GM10248 (cell line): ENCODE data around the gene CNMD.
A peak's percentile ranks its signal among the peaks of the same experiment; 100 is the strongest.

Experiments
- CTCF ChIA-PET: fragments of 300-600 bp; sonication (Branson Sonifier 250); formaldehyde crosslinking; extraction: SDS; loops from one replicate; lab custom pipeline; 2021; ENCODE audit warnings: antibody characterized with exemption; lab: Yijun Ruan, JAX
- POLR2A ChIA-PET: fragments of 350-650 bp; sonication (Branson Sonifier 250); formaldehyde crosslinking; extraction: SDS; loops from one replicate; lab custom pipeline; 2020; ENCODE audit warnings: antibody characterized with exemption; lab: Yijun Ruan, JAX
- DNase-seq: peaks from one replicate; pipeline ENCODE4 v3.0.0; 2012; ENCODE audit errors: extremely low spot score
- TF ChIP-seq, protein P1 (sequence below): IDR thresholded peaks from 2 replicates; pipeline ENCODE4 v1.5.1; 2012; ENCODE audit warnings: mild to moderate bottlenecking, low read depth; ENCODE audit errors: extremely low read depth, missing control alignments, control extremely low read depth

The CNMD gene

DNA sequence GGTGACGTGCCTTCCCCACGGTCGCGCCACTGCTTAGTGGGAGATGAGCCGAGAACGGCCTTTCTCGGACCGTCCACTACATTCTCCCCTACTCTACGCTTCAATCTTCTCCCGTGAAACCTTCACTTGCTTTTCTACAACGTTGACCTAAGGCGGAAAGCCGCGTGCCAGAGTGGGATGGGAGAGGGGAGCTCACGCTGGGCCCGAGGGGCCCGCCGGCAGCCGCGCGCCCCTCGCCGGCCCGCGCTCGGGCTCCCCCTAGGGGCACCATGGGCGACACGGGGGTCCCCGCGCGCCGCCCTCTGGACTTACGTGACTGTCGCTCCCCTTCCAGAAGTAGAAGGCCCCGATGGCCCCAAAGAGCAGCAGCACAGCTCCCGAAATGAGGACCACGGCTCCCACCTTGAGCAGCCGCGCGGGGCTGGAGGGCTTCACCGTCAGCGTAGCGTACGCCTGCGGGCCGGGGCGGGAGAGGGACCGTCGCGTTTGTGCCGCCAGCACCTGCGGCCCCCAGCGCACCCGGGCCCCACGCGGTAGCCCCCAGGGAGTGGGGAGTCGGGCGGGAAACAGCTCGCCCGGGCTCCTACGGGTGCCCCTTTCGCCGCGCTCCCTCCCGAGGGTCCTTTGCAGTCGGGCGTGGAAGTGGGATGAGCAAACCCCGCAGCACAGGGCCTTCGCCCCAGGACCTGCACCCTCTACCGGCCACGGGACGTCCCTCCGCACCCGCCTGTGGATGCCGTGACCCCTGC is 727 bp downstream of the CNMD start:
- POLR2A ChIA-PET = no interaction called here

DNA sequence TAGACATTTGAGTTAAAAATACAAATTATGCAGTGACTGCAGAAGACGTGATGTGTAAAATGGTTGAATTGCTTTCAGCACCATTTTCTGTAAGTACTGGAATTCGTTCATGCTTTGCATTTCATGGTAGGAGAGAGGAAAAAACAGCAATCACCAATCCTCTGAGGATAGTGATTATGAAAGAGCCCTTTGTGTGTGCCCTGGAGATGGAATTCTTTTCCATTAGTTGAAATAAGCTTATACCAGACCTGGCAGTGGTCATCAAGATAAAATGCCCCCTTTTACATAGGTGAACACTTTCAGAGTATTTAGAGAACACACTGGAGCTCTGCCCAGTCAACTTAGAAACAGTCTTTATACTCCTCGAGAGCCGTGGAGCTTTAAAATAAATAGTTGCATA is 1.7 kb downstream of the CNMD start:
- ChIA-PET CTCF (interaction anchor here (0.6 to 2.4 kb wide), 11 partner anchors 9 to 70 kb away, joined by 3 to 7 read pairs (median 3); no protein-coding TSS in a partner anchor), POLR2A (no interaction called here)
- TF ChIP-seq, protein P1, sequence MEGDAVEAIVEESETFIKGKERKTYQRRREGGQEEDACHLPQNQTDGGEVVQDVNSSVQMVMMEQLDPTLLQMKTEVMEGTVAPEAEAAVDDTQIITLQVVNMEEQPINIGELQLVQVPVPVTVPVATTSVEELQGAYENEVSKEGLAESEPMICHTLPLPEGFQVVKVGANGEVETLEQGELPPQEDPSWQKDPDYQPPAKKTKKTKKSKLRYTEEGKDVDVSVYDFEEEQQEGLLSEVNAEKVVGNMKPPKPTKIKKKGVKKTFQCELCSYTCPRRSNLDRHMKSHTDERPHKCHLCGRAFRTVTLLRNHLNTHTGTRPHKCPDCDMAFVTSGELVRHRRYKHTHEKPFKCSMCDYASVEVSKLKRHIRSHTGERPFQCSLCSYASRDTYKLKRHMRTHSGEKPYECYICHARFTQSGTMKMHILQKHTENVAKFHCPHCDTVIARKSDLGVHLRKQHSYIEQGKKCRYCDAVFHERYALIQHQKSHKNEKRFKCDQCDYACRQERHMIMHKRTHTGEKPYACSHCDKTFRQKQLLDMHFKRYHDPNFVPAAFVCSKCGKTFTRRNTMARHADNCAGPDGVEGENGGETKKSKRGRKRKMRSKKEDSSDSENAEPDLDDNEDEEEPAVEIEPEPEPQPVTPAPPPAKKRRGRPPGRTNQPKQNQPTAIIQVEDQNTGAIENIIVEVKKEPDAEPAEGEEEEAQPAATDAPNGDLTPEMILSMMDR = no peak
- no peak for DNase-seq

More for the DNA sequence above, 727 bp downstream of the CNMD start:
- CTCF ChIA-PET = interaction anchor here (0.6 to 2.4 kb wide), 9 partner anchors 9 to 74 kb away, joined by 3 to 6 read pairs (median 3); no protein-coding TSS in a partner anchor
- TF ChIP-seq, protein P1 = peak; percentile 69
- peak; percentile 75 for DNase-seq

DNA sequence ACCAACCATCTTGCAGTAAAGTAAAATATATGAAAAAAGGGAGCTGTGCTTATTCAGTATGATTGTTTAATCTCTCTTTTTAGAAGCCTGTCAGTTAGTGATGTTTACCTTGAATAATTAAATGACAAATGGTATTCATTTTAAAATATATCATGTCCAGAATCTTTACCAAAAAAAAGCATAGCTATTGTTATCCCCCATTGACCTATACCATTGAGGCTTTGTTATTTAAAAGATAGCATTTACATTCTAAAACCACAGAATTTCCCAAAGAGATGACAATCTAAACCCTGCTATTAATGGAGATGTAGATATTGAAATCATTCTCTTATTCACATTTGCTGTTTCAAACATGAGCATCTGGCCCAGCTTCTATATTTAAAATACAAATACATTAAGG is 2.2 kb downstream of the CNMD start:
- DNase-seq = no peak
- TF ChIP-seq, protein P1 = no peak
- ChIA-PET CTCF (interaction anchor here (0.6 to 2.4 kb wide), 12 partner anchors 9 to 70 kb away, joined by 3 to 7 read pairs (median 3); no protein-coding TSS in a partner anchor), POLR2A (no interaction called here)

DNA sequence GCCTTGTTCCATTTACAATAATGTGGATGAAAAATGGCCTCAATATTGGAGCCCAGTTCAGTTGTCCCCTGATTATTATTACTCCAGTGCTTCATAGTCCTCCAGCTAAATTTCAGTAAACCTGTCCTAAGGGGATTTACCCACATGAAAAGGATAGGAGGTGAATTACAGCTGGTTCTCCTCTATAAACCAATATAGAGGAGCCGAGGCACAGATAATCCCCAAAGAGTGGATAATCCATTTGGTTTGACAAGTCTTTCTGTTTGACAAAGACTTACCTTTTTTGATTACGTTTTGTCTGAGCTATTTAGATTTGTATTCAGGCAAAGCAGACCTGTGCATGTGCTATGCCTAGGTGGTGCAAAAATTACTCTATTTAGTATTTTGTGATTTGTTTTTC is 2.7 kb downstream of the CNMD start:
- POLR2A ChIA-PET = no interaction called here

DNA sequence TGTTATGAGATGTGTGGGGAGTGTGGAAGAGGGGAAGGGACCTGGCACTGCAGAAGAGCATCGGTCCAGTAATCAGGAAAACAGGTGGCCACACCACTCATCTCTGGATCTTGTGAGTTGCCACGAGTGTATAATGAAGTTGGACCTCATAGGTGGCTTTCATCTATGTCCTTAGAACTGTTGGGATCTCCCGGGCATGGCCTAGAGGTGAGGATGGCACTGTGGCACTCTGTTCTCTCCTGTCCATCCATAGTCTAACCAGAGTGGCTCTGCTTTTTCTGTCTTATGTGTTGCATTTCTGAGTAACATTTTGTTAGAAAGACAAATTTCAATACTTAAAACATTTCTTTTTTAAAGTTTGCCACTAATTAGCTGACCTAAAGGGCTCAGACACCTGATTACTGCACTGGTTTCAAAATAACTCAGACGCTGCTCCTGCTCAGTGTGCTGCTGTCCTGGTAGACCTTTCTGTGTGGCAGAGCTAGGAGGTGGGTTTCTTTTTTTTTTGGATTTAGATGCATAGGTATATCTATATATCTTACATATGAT is 5.5 kb downstream of the CNMD start:
- CTCF ChIA-PET = no interaction called here
- TF ChIP-seq, protein P1 = no peak
- DNase-seq = no peak
- POLR2A ChIA-PET = no interaction called here

More for the DNA sequence above, 2.7 kb downstream of the CNMD start:
- CTCF ChIA-PET = interaction anchor here (1.1 to 2.4 kb wide), 4 partner anchors 11 to 35 kb away, joined by 3 to 7 read pairs (median 6); no protein-coding TSS in a partner anchor
- TF ChIP-seq, protein P1 = no peak
- DNase-seq = no peak

DNA sequence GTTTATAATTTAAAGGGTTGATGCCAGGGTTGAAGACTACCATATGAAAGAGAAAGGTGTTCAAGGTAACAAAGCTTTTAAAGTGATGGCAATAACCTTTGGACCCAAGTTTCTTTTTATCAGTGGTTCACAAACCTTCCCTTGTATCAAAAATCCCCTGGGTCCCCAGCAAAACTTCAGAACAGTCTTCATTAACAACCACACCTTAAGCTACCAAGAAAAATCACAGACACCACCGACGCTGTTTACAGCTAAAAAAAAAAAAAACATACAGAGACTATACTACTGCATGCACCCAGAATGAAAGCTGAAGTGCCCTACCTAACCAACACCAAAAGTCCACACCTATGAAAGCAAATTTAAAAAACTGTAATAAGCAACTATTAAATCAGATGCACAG is 13.4 kb downstream of the CNMD start:
- TF ChIP-seq, protein P1 = no peak
- CTCF ChIA-PET = interaction anchor here (0.9 to 2.9 kb wide), 6 partner anchors 9 to 83 kb away, joined by 3 to 10 read pairs (median 4); no protein-coding TSS in a partner anchor
- POLR2A ChIA-PET = no interaction called here
- DNase-seq = no peak
